CD4-positive, alpha-beta memory T cell (primary cell): Measurements from ENCODE around the gene KLF13. TPM values are rescaled to one million over a fixed set of nuclear protein-coding genes. Genes with fewer than 3 reads are reported as not detected.

Experiments
- CTCF ChIA-PET: fragments of 350-600 bp; sonication (Branson Sonifier 250); formaldehyde crosslinking; loops from one replicate; lab custom pipeline; 2021; ENCODE audit warnings: inconsistent platforms; ENCODE audit not compliant: partially characterized antibody; lab: Charles Lee
- POLR2A ChIA-PET: fragments of 350-600 bp; sonication (Branson Sonifier 250); formaldehyde crosslinking; loops from one replicate; lab custom pipeline; 2021; ENCODE audit not compliant: partially characterized antibody; lab: Charles Lee
- DNase-seq, 5 donors: peaks; one replicate each; pipeline versions ENCODE4 v3.0.0 to v3.0.0-alpha.2; 2020 to 2022; ENCODE audit warnings: mixed read lengths in 1 of 5
- H3K27ac ChIP-seq: one replicate; pipeline ENCODE4 v1.7.0; 2013; ENCODE audit warnings: low read depth, low read length
- H3K27me3 ChIP-seq: 2 replicates; pipeline ENCODE4 v1.7.0; 2013; ENCODE audit warnings: mild to moderate bottlenecking, low read length, moderate library complexity; ENCODE audit not compliant: insufficient read depth
- H3K36me3 ChIP-seq: 2 replicates; pipeline ENCODE4 v1.7.0; 2013; ENCODE audit warnings: mild to moderate bottlenecking, low read length, moderate library complexity; ENCODE audit not compliant: insufficient read depth
- H3K4me1 ChIP-seq: 2 replicates; pipeline ENCODE4 v1.7.0; 2013; ENCODE audit warnings: mild to moderate bottlenecking, low read length, moderate library complexity; ENCODE audit not compliant: insufficient read depth
- H3K4me3 ChIP-seq, 2 donors: one replicate each; pipeline ENCODE4 v1.7.0; 2013; ENCODE audit warnings: low read length in 2 of 2, mild to moderate bottlenecking in 1 of 2
- H3K9me3 ChIP-seq, 2 donors: one replicate each; pipeline ENCODE4 v1.7.0; 2013; ENCODE audit warnings: low read length in 2 of 2, control low read depth in 1 of 2; ENCODE audit not compliant: control insufficient read depth in 1 of 2
- H3K27ac Mint-ChIP-seq, 7 donors: one replicate each; pipeline ENCODE4 v1.8.0; 2020 to 2021; ENCODE audit warnings: mixed read lengths in 7 of 7, mild to moderate bottlenecking in 6 of 7, inconsistent platforms in 3 of 7, moderate library complexity in 3 of 7
- H3K27me3 Mint-ChIP-seq, 2 donors: one replicate each; pipeline ENCODE4 v1.8.0; 2020 to 2021; ENCODE audit warnings: mixed read lengths in 2 of 2
- H3K36me3 Mint-ChIP-seq, 2 donors: one replicate each; pipeline ENCODE4 v1.8.0; 2020 to 2021; ENCODE audit warnings: mixed read lengths in 2 of 2, inconsistent platforms in 1 of 2, mild to moderate bottlenecking in 1 of 2
- H3K4me1 Mint-ChIP-seq, 4 donors: one replicate each; pipeline ENCODE4 v1.8.0; 2020 to 2021; ENCODE audit warnings: mixed read lengths in 4 of 4, mild to moderate bottlenecking in 1 of 4
- H3K4me3 Mint-ChIP-seq, 8 donors: one replicate each; pipeline ENCODE4 v1.8.0; 2020 to 2021; ENCODE audit warnings: mixed read lengths in 8 of 8, mild to moderate bottlenecking in 7 of 8, moderate library complexity in 6 of 8, inconsistent platforms in 3 of 8
- H3K9me3 Mint-ChIP-seq, 8 donors: one replicate each; pipeline ENCODE4 v1.8.0; 2020 to 2021; ENCODE audit warnings: mixed read lengths in 8 of 8, mild to moderate bottlenecking in 5 of 8, inconsistent platforms in 3 of 8, moderate library complexity in 1 of 8
- intact Hi-C: fragments of 100-400 bp; cut with micrococcal nuclease; formaldehyde crosslinking; loops from one replicate; pipeline ENCODE4 v1.15.1; 2023
- polyA plus RNA-seq, 2 donors: library from polyadenylated mRNA; unstranded; fragments of 300-500 nt; fragmentation: Illumina TruSeq; gene quantifications; one replicate each; pipeline ENCODE4 v1.2.3, GENCODE V29; 2021
- total RNA-seq, 2 experiments: library from RNA; stranded (reverse); gene quantifications; one replicate each; pipeline ENCODE4 v1.2.3, GENCODE V29; 2021

Gene KLF13
- total and polyA plus RNA-seq, 4 experiments from 2014 or later, result 22.0 to 202 (median 139) TPM

DNA sequence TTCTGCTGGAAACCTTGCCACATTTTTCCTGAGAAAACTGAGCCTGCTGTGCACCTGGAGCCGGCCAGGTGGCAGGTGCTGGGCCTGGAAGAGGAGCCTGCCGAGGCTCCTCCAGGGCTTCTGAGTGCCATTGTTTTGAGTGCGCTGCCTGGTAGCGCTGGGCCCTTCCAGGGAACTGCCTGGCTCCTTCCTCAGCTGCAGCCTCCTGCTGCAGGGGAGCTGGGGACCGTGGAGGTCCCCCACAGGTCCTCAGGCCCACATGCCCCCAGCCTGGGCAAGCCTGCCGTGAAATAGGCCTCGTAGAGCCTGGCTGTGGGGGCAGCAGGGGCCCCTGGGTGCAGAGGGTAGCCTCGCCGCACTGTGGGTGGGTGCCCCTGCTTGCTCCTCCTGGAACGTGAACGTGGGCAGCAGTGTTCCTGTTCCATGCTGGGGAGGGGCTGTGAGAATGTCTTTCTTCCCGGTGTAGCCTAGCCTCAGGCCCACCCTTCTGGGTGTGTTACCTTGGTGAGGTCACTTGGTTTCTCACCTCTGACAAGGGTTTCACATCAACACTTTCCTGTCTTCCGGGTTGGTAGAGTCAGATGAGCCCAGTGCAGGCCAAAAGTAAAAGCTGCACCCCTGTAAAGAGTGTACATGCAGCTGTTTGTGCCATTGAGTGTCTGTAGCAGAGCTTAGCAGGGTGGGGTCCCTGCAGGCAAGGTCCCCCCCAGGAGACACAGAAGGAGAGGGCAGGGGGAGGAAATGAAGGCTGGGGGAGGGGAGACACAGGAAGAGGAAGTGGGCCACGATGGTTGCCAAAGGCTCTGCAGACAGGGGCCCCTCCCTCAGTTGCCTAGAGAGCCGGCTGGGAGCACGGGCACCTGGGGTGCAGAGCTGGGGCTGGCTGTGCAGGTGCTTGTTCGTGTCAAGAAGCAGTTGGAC is 34.5 kb downstream of the KLF13 start:
- peak; percentile 91 to 95 (median 94) for DNase-seq
- Histone ChIP-seq H3K27me3 (no peaks in the 10 kb centered on the region), H3K36me3 (no peaks in the 10 kb centered on the region), H3K4me1 (peaks cover 99% of the 10 kb centered on the region), H3K9me3 (no peaks in the 10 kb centered on the region), H3K4me3 (peak overlapping the region; percentile 42 to 57), H3K27ac (peak overlapping the region; percentile 82)
- Mint-ChIP-seq H3K36me3 (peaks cover 4 to 34% of the 10 kb centered on the region in 2 donors), H3K27me3 (no peaks in the 10 kb centered on the region), H3K27ac (peak overlapping the region; percentile 91 to 98 (median 96)), H3K4me3 (peak overlapping the region; percentile 66 to 97 (median 83)), H3K4me1 (peaks cover 74 to 100% (median 94%) of the 10 kb centered on the region in 4 donors), H3K9me3 (peaks cover 0 to 1% (median 0%) of the 10 kb centered on the region in 8 donors)
- intact Hi-C loops, result loop anchor here (1.0 to 2.0 kb wide), 3 partner anchors 33 to 94 kb away; no protein-coding TSS in a partner anchor
- ChIA-PET CTCF (interaction anchor here (1.0 to 11.3 kb wide), 12 partner anchors 9 to 230 kb away, joined by 3 to 137 read pairs (median 6); no protein-coding TSS in a partner anchor), POLR2A (interaction anchor here (0.6 to 23.9 kb wide), 30 partner anchors 9 to 160 kb away, joined by 3 to 562 read pairs (median 5); partner anchors contain the start of gene KLF13)

DNA sequence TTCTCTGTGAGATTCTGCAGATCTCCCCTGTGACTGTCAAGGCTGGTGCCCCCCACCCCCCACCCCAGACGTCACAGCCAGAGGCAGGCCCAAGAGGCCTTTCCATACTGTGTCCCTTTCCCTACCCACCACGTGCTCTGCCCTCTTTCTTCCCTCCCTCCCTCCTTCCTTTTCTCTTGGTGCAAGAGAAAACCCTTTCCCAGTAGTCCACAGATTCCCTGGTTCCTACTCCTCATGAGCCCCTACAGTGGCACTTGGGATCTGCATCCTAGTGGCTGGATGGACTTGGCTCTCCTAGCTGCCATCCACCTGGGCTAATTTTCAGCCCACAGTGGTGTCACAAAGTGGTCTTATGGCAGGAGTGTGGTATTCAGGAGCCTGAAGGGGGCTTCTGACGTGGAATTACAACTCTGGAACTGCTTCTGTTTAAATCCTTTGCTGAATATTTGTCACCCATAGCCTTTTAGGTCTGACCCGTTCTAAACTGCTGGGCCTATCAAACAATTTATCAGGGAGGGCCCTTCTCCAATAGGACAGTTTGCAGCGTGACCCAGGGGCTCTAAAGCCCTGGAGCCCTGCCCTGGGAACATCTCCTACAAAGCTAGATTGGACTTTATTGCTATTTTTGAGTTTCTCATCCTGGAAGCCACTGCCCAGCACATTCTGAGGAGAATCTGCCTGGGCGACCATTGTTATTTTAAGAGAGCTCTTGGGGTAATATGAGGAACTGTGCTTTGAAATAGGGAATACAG is 35.3 kb downstream of the KLF13 start:
- H3K4me1 ChIP-seq, result peaks cover 99% of the 10 kb centered on the region
- peak overlapping the region; percentile 82 for H3K27ac ChIP-seq
- H3K36me3 ChIP-seq, result no peaks in the 10 kb centered on the region
- no peaks in the 10 kb centered on the region for H3K9me3 ChIP-seq
- ChIA-PET CTCF (interaction anchor here (0.5 to 11.3 kb wide), 14 partner anchors 10 to 231 kb away, joined by 3 to 137 read pairs (median 14); no protein-coding TSS in a partner anchor), POLR2A (interaction anchor here (0.7 to 23.9 kb wide), 29 partner anchors 10 to 161 kb away, joined by 3 to 562 read pairs (median 7); partner anchors contain the start of gene KLF13)
- Mint-ChIP-seq H3K4me3 (peak overlapping the region; percentile 66 to 97 (median 83)), H3K27me3 (no peaks in the 10 kb centered on the region), H3K36me3 (peaks cover 2 to 29% of the 10 kb centered on the region in 2 donors), H3K4me1 (peaks cover 68 to 100% (median 92%) of the 10 kb centered on the region in 4 donors), H3K27ac (peak overlapping the region; percentile 91 to 98 (median 96)), H3K9me3 (peaks cover 0 to 1% (median 0%) of the 10 kb centered on the region in 8 donors)
- peak in 1 of 5 donors; percentile 9 for DNase-seq
- H3K27me3 ChIP-seq, result no peaks in the 10 kb centered on the region
- peak overlapping the region; percentile 8 to 32 for H3K4me3 ChIP-seq
- intact Hi-C loops, result loop anchor here (1.0 to 2.0 kb wide), 3 partner anchors 34 to 95 kb away; no protein-coding TSS in a partner anchor

DNA sequence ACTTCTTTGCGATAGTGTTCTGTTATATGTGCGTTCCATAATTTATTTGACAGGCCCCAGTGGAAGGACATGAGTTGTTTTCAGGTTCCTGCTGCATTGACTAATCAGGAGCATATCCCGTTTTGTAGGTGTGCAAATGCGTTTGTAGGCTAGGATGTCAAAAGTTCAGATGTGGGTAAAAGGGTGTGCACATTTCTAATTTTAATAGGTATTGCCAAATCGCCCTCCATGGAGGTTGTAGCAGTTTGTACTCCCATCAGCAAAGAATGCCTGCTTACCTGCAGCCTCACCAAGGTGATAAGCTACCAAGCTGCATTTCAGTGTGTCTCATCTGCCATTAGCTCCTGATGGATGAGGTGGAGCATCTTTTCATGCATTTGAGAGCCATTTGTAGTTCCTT is 36.3 kb downstream of the KLF13 start:
- intact Hi-C loops, result no loop called here
- Mint-ChIP-seq H3K27ac (peak overlapping the region; percentile 91 to 98 (median 96)), H3K4me3 (peak overlapping the region in 7 of 8 donors; percentile 66 to 97 (median 85)), H3K36me3 (peaks cover 0 to 25% of the 10 kb centered on the region in 2 donors), H3K4me1 (peaks cover 70 to 100% (median 93%) of the 10 kb centered on the region in 4 donors), H3K9me3 (peaks cover 0 to 1% (median 0%) of the 10 kb centered on the region in 8 donors), H3K27me3 (no peaks in the 10 kb centered on the region)
- ChIA-PET POLR2A (interaction anchor here (0.9 to 23.9 kb wide), 14 partner anchors 9 to 148 kb away, joined by 3 to 562 read pairs (median 18); partner anchors contain the start of gene KLF13), CTCF (interaction anchor here (1.0 to 11.3 kb wide), 12 partner anchors 11 to 148 kb away, joined by 3 to 137 read pairs (median 14); no protein-coding TSS in a partner anchor)
- peak in 1 of 5 donors; percentile 31 for DNase-seq
- no peak overlapping the region for H3K4me3 ChIP-seq
- peak overlapping the region; percentile 82 for H3K27ac ChIP-seq
- H3K27me3 ChIP-seq, result no peaks in the 10 kb centered on the region
- no peaks in the 10 kb centered on the region for H3K9me3 ChIP-seq
- peaks cover 99% of the 10 kb centered on the region for H3K4me1 ChIP-seq
- H3K36me3 ChIP-seq, result no peaks in the 10 kb centered on the region

DNA sequence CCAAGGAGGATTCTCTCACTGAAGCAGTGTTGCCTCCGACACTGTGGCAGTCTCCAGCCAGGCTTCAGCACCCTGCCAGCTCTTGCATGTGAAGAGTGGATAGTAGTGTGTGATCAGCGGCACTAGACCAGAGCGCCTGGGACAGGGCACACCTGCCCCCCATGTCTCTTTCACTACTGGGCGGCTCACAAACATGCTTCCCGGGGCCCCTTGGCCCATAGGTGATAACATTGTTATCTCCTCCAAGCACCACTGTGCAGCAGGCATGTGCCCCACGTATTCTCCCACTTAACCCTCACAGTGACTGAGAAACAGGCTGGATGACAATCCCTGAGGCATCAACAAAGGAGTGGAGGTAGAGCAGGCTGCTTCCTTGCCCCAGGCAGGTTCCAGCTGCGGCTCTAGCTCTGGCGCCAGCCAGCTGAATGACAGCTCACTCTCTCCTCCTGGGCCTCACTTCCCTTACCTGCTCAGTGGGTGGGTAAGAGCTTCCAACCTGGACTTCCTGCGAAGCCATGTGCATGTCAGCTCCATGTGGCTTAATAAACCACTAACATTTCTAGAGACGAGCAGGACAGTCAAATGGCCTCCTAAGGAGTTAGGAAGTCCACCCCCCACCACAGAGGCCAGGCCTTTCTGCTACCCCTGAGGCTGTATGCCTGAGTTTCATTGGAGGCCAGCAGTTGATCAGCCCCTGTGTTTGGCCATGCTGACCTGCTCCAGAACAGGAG is 37.8 kb downstream of the KLF13 start:
- Mint-ChIP-seq H3K4me3 (peak overlapping the region in 7 of 8 donors; percentile 66 to 90 (median 85)), H3K27me3 (no peaks in the 10 kb centered on the region), H3K36me3 (peaks cover under 1 to 13% of the 10 kb centered on the region in 2 donors), H3K9me3 (peaks cover 0 to 2% (median 0%) of the 10 kb centered on the region in 8 donors), H3K27ac (peak overlapping the region; percentile 91 to 98 (median 96)), H3K4me1 (peaks cover 66 to 100% (median 93%) of the 10 kb centered on the region in 4 donors)
- peak in 1 of 5 donors; percentile 52 for DNase-seq
- H3K27me3 ChIP-seq, result no peaks in the 10 kb centered on the region
- H3K27ac ChIP-seq, result peak overlapping the region; percentile 82
- CTCF ChIA-PET, result interaction anchor here (0.7 to 11.3 kb wide), 23 partner anchors 9 to 163 kb away, joined by 3 to 137 read pairs (median 9); no protein-coding TSS in a partner anchor
- intact Hi-C loops, result loop anchor here (1.0 to 5.0 kb wide), 3 partner anchors 17 to 372 kb away; partner anchors contain the start of gene MTMR10
- peaks cover 99% of the 10 kb centered on the region for H3K4me1 ChIP-seq
- no peaks in the 10 kb centered on the region for H3K36me3 ChIP-seq
- POLR2A ChIA-PET, result interaction anchor here (1.3 to 23.9 kb wide), 14 partner anchors 14 to 149 kb away, joined by 3 to 562 read pairs (median 28); partner anchors contain the start of gene KLF13
- H3K4me3 ChIP-seq, result peak overlapping the region; percentile 15 to 25
- H3K9me3 ChIP-seq, result no peaks in the 10 kb centered on the region

DNA sequence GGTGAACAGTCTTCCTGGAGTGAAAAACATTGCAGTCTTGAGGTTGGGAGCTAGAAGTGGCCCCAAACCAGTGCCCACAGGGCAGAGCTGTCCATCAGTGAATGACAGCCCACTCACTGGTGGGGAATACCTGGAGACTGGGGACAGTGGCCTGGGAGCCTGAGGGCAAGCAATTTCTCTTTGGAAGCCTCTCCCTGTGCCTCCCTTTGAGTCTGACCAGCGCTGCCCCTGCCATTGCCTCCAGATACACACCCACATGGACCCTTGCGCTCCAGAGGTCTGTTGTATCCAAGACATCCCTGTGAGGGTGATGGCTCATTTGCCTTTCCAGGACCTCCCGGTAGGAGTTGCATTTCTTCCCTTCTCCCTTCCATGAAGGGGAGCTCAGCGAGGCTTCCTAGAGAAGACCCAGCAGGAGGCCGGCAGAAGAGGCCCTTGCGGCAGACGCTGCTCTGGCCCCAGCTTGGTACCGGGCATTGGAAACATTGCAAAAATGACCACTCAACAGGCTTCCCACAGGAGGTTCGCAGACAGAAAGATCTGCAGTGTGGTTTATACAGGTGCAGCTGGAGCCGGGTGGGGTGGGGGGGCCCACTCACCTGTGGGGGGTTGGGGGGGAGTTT is 38.5 kb downstream of the KLF13 start:
- Histone ChIP-seq H3K27ac (peak overlapping the region; percentile 82), H3K4me3 (peak overlapping the region; percentile 15 to 25), H3K9me3 (no peaks in the 10 kb centered on the region), H3K4me1 (peaks cover 99% of the 10 kb centered on the region), H3K27me3 (no peaks in the 10 kb centered on the region), H3K36me3 (no peaks in the 10 kb centered on the region)
- ChIA-PET POLR2A (interaction anchor here (1.2 to 23.9 kb wide), 18 partner anchors 13 to 150 kb away, joined by 3 to 562 read pairs (median 22); partner anchors contain the start of gene KLF13), CTCF (interaction anchor here (0.7 to 11.3 kb wide), 36 partner anchors 8 to 164 kb away, joined by 3 to 137 read pairs (median 6); partner anchors contain the start of gene KLF13)
- DNase-seq, result no peak
- Mint-ChIP-seq H3K9me3 (peaks cover 0 to 4% (median 0%) of the 10 kb centered on the region in 8 donors), H3K4me1 (peaks cover 68 to 100% (median 93%) of the 10 kb centered on the region in 4 donors), H3K27me3 (no peaks in the 10 kb centered on the region), H3K27ac (peak overlapping the region; percentile 91 to 98 (median 96)), H3K36me3 (peaks cover 7 to 15% of the 10 kb centered on the region in 2 donors), H3K4me3 (peak overlapping the region; percentile 79 to 91 (median 84))
- intact Hi-C loops, result loop anchor here (1.0 to 5.0 kb wide), 3 partner anchors 18 to 373 kb away; partner anchors contain the start of gene MTMR10
